Measurements from ENCODE around the gene HECTD2. TPM values are rescaled to one million over a fixed set of nuclear protein-coding genes. Genes with fewer than 3 reads are reported as not detected.

Gene HECTD2
- total RNA-seq, 1 experiment from 2014 or later = 11.5 TPM

GRCh38 chr10:91374052-91374451 lies 36.1 kb upstream of the HECTD2 start:
- no peak overlapping the region for H3K27ac ChIP-seq (ENCODE audit: low read length)
- ATAC-seq = no peak
- intact Hi-C loops (cut with micrococcal nuclease; ENCODE audit: unreplicated experiment) (no loop called here), in situ Hi-C loops (cut with HindIII; ENCODE audit: low pct_unique_long_range_greater_than_20kb, low sequenced_read_pairs) (no loop called here)
- no peaks in the 10 kb centered on the region for H3K36me3 ChIP-seq (ENCODE audit: control insufficient read depth, insufficient read depth, low read length)
- H3K4me1 ChIP-seq (ENCODE audit: control insufficient read depth, insufficient read depth, low read length) = no peaks in the 10 kb centered on the region
- no peak overlapping the region for H3K4me3 ChIP-seq (ENCODE audit: low read depth in 2 of 2, low read length in 2 of 2)
- CTCF ChIA-PET = no interaction called here
- TF ChIP-seq CTCF (IDR thresholded peaks at IDR 0.05) (no peak), REST (IDR thresholded peaks at IDR 0.05; ENCODE audit: insufficient read depth in 1 of 2, low read depth in 2 of 2, low read length in 1 of 2) (no peak), SIN3A (IDR thresholded peaks at IDR 0.05; ENCODE audit: borderline replicate concordance, insufficient read depth, low read depth, low read length) (no peak), POLR2AphosphoS5 (IDR thresholded peaks at IDR 0.05; ENCODE audit: low read depth, low read length) (no peak), TCF7L2 (IDR thresholded peaks at IDR 0.05; ENCODE audit: low read depth, low read length) (no peak)
- POLR2A ChIA-PET = no interaction called here
- no peak for DNase-seq (ENCODE audit: low read depth, low spot score)
- H3K9me3 ChIP-seq (ENCODE audit: control insufficient read depth, insufficient read depth, low read depth, low read length) = no peaks in the 10 kb centered on the region
- H3K27me3 ChIP-seq (ENCODE audit: control insufficient read depth, insufficient read depth, low read length) = 0 out of 2 replicates have a peak, but pooled peaks cover 2% of the 10 kb centered on the region
- no TSS peak for BruUV-seq (replicated peaks)

GRCh38 chr10:91378061-91378460 lies 32.1 kb upstream of the HECTD2 start:
- CTCF ChIA-PET = interaction anchor here (0.6 kb wide), 1 partner anchor 347 kb away, joined by 4 read pairs; no protein-coding TSS in a partner anchor
- H3K27me3 ChIP-seq (ENCODE audit: control insufficient read depth, insufficient read depth, low read length) = no peaks in the 10 kb centered on the region; the same call in 1 of the 2 replicates
- no TSS peak for BruUV-seq (replicated peaks)
- H3K9me3 ChIP-seq (ENCODE audit: control insufficient read depth, insufficient read depth, low read depth, low read length) = no peaks in the 10 kb centered on the region
- POLR2A ChIA-PET = no interaction called here
- ATAC-seq = no peak
- in situ Hi-C loops (cut with HindIII; ENCODE audit: low pct_unique_long_range_greater_than_20kb, low sequenced_read_pairs) (no loop called here), intact Hi-C loops (cut with micrococcal nuclease; ENCODE audit: unreplicated experiment) (no loop called here)
- TF ChIP-seq REST (IDR thresholded peaks at IDR 0.05; ENCODE audit: insufficient read depth in 1 of 2, low read depth in 2 of 2, low read length in 1 of 2) (no peak), SIN3A (IDR thresholded peaks at IDR 0.05; ENCODE audit: borderline replicate concordance, insufficient read depth, low read depth, low read length) (no peak), TCF7L2 (IDR thresholded peaks at IDR 0.05; ENCODE audit: low read depth, low read length) (no peak), CTCF (IDR thresholded peaks at IDR 0.05) (no peak), POLR2AphosphoS5 (IDR thresholded peaks at IDR 0.05; ENCODE audit: low read depth, low read length) (no peak)
- H3K4me1 ChIP-seq (ENCODE audit: control insufficient read depth, insufficient read depth, low read length) = no peaks in the 10 kb centered on the region
- no peaks in the 10 kb centered on the region for H3K36me3 ChIP-seq (ENCODE audit: control insufficient read depth, insufficient read depth, low read length)
- no peak for DNase-seq (ENCODE audit: low read depth, low spot score)
- no peak overlapping the region for H3K27ac ChIP-seq (ENCODE audit: low read length)
- no peak overlapping the region for H3K4me3 ChIP-seq (ENCODE audit: low read depth in 2 of 2, low read length in 2 of 2)
